HEK293 (cell line): ENCODE results near the gene ITGA2B.
A peak's percentile ranks its signal among the peaks of the same experiment; 100 is the strongest.

Experiments
- CTCF ChIA-PET: fragments of 350-600 bp; formaldehyde crosslinking; extraction: SDS; loops from one replicate; lab custom pipeline; 2021; ENCODE audit warnings: antibody characterized with exemption; lab: Yijun Ruan, JAX
- POLR2A ChIA-PET: fragments of 300-600 bp; formaldehyde crosslinking; extraction: SDS; loops from one replicate; lab custom pipeline; 2020; ENCODE audit warnings: antibody characterized with exemption, inconsistent platforms; lab: Yijun Ruan, JAX
- H3K27ac ChIP-seq: fragments of 200-500 bp; sonication (Bioruptor generic); 2 replicates; pipeline ENCODE4 v1.5.1; 2014; ENCODE audit warnings: low read depth, low read length, control low read depth, inconsistent platforms; ENCODE audit errors: extremely low read depth
- H3K36me3 ChIP-seq, 2 experiments: fragments of 200-500 bp in 1 of 2; sonication (Bioruptor generic) in 1 of 2; 1 replicate in 1 of 2; 2 replicates in 1 of 2; pipeline ENCODE4 v1.5.1; 2014 to 2017; ENCODE audit warnings: inconsistent platforms in 2 of 2, low read length in 2 of 2; ENCODE audit not compliant: control insufficient read depth in 2 of 2, insufficient read depth in 1 of 2
- H3K4me1 ChIP-seq: fragments of 200-500 bp; sonication (Bioruptor generic); 2 replicates; pipeline ENCODE4 v1.5.1; 2014; ENCODE audit warnings: mild to moderate bottlenecking, low read length, inconsistent platforms; ENCODE audit not compliant: control insufficient read depth, insufficient read depth
- H3K4me3 ChIP-seq: 2 replicates; pipeline ENCODE4 v1.5.1; 2011; ENCODE audit warnings: low read depth, mild to moderate bottlenecking, control low read depth, low read length, moderate library complexity
- H3K9me3 ChIP-seq: fragments of 200-500 bp; sonication (Bioruptor generic); 2 replicates; pipeline ENCODE4 v1.5.1; 2014; ENCODE audit warnings: low read depth, low read length, inconsistent platforms; ENCODE audit not compliant: control insufficient read depth, insufficient read depth
- BCL11A ChIP-seq: fragments of 450-650 bp; formaldehyde crosslinking; IDR thresholded peaks from 2 replicates; pipeline ENCODE4 v1.5.1; 2016; ENCODE audit warnings: low read depth, missing biosample characterization, missing genetic modification characterization
- GLIS2 ChIP-seq: fragments of 450-650 bp; formaldehyde crosslinking; IDR thresholded peaks from 2 replicates; pipeline ENCODE4 v1.5.1; 2016; ENCODE audit warnings: missing biosample characterization, missing genetic modification characterization
- HOXD13 ChIP-seq: sonication (generic); formaldehyde crosslinking; IDR thresholded peaks from 2 replicates; pipeline ENCODE4 v1.8.0; 2022; ENCODE audit warnings: missing genetic modification reagents, borderline replicate concordance
- KLF10 ChIP-seq: fragments of 450-650 bp; IDR thresholded peaks from 2 replicates; pipeline ENCODE4 v1.5.1; 2018; ENCODE audit warnings: missing biosample characterization, mild to moderate bottlenecking, missing genetic modification characterization
- KLF9 ChIP-seq: fragments of 450-650 bp; formaldehyde crosslinking; IDR thresholded peaks from 2 replicates; pipeline ENCODE4 v1.5.1; 2016; ENCODE audit warnings: missing biosample characterization, missing genetic modification characterization, low read depth
- MYNN ChIP-seq: fragments of 450-650 bp; formaldehyde crosslinking; IDR thresholded peaks from 2 replicates; pipeline ENCODE4 v1.5.1; 2016; ENCODE audit warnings: missing biosample characterization, missing genetic modification characterization, borderline replicate concordance
- SCRT1 ChIP-seq: fragments of 450-650 bp; formaldehyde crosslinking; IDR thresholded peaks from 2 replicates; pipeline ENCODE4 v1.5.1; 2016; ENCODE audit warnings: missing biosample characterization, missing genetic modification characterization, borderline replicate concordance
- SETDB1 ChIP-seq: IDR thresholded peaks from one replicate; pipeline ENCODE4 v1.6.1; 2017; ENCODE audit warnings: mild to moderate bottlenecking, low read length, moderate library complexity, mixed read lengths; ENCODE audit not compliant: insufficient read length
- ZBTB1 ChIP-seq: fragments of 450-650 bp; formaldehyde crosslinking; IDR thresholded peaks from 2 replicates; pipeline ENCODE4 v1.5.1; 2016; ENCODE audit warnings: missing biosample characterization, missing genetic modification characterization
- ZBTB20 ChIP-seq: fragments of 450-650 bp; formaldehyde crosslinking; IDR thresholded peaks from 2 replicates; pipeline ENCODE4 v1.5.1; 2016; ENCODE audit warnings: missing biosample characterization, missing genetic modification characterization
- ZFHX2 ChIP-seq: fragments of 450-650 bp; formaldehyde crosslinking; conservative IDR thresholded peaks from 2 replicates; pipeline ENCODE4 v1.5.1; 2016; ENCODE audit warnings: missing biosample characterization, missing genetic modification characterization
- ZFP69B ChIP-seq: fragments of 450-650 bp; formaldehyde crosslinking; IDR thresholded peaks from 2 replicates; pipeline ENCODE4 v1.5.1; 2016; ENCODE audit warnings: missing biosample characterization, missing genetic modification characterization
- ZNF121 ChIP-seq: fragments of 450-650 bp; formaldehyde crosslinking; IDR thresholded peaks from 2 replicates; pipeline ENCODE4 v1.5.1; 2016; ENCODE audit warnings: missing biosample characterization, missing genetic modification characterization
- ZNF138 ChIP-seq: fragments of 450-650 bp; formaldehyde crosslinking; IDR thresholded peaks from 2 replicates; pipeline ENCODE4 v1.5.1; 2016; ENCODE audit warnings: missing biosample characterization, missing genetic modification characterization, borderline replicate concordance
- ZNF366 ChIP-seq: fragments of 450-650 bp; formaldehyde crosslinking; conservative IDR thresholded peaks from 2 replicates; pipeline ENCODE4 v1.5.1; 2016; ENCODE audit warnings: missing biosample characterization, missing genetic modification characterization
- ZNF394 ChIP-seq: fragments of 450-650 bp; formaldehyde crosslinking; IDR thresholded peaks from 2 replicates; pipeline ENCODE4 v1.5.1; 2016; ENCODE audit warnings: missing biosample characterization, missing genetic modification characterization, mild to moderate bottlenecking, moderate library complexity, borderline replicate concordance
- ZNF549 ChIP-seq: fragments of 450-650 bp; IDR thresholded peaks from 2 replicates; pipeline ENCODE4 v1.5.1; 2018; ENCODE audit warnings: missing biosample characterization, missing genetic modification characterization, mild to moderate bottlenecking, inconsistent platforms, moderate library complexity
- ZNF561 ChIP-seq: fragments of 450-650 bp; IDR thresholded peaks from 2 replicates; pipeline ENCODE4 v1.5.1; 2018; ENCODE audit warnings: missing biosample characterization, missing genetic modification characterization, borderline replicate concordance
- ZNF600 ChIP-seq: fragments of 450-650 bp; formaldehyde crosslinking; IDR thresholded peaks from 2 replicates; pipeline ENCODE4 v1.5.1; 2016; ENCODE audit warnings: missing biosample characterization, missing genetic modification characterization
- ZNF623 ChIP-seq: fragments of 450-650 bp; formaldehyde crosslinking; IDR thresholded peaks from 2 replicates; pipeline ENCODE4 v1.5.1; 2016; ENCODE audit warnings: missing biosample characterization, missing genetic modification characterization
- ZNF701 ChIP-seq: fragments of 450-650 bp; formaldehyde crosslinking; IDR thresholded peaks from 2 replicates; pipeline ENCODE4 v1.5.1; 2016; ENCODE audit warnings: missing biosample characterization, missing genetic modification characterization
- ZNF768 ChIP-seq: fragments of 450-650 bp; formaldehyde crosslinking; IDR thresholded peaks from 2 replicates; pipeline ENCODE4 v1.5.1; 2018; ENCODE audit warnings: missing biosample characterization, mild to moderate bottlenecking, missing genetic modification characterization
- ZNF785 ChIP-seq: fragments of 450-650 bp; formaldehyde crosslinking; IDR thresholded peaks from 2 replicates; pipeline ENCODE4 v1.5.1; 2016; ENCODE audit warnings: missing biosample characterization, missing genetic modification characterization
- ZNF791 ChIP-seq: fragments of 450-650 bp; formaldehyde crosslinking; IDR thresholded peaks from 2 replicates; pipeline ENCODE4 v1.5.1; 2016; ENCODE audit warnings: missing biosample characterization, missing genetic modification characterization
- ZNF792 ChIP-seq: fragments of 450-650 bp; formaldehyde crosslinking; IDR thresholded peaks from 2 replicates; pipeline ENCODE4 v1.5.1; 2016; ENCODE audit warnings: missing biosample characterization, missing genetic modification characterization
- ZSCAN16 ChIP-seq: fragments of 450-650 bp; formaldehyde crosslinking; IDR thresholded peaks from 2 replicates; pipeline ENCODE4 v1.5.1; 2016; ENCODE audit warnings: missing biosample characterization, missing genetic modification characterization
- TF ChIP-seq, protein P1 (sequence below): fragments of 450-650 bp; formaldehyde crosslinking; IDR thresholded peaks from 2 replicates; pipeline ENCODE4 v1.5.1; 2017; ENCODE audit warnings: missing biosample characterization, mild to moderate bottlenecking, missing genetic modification characterization, moderate library complexity
- TF ChIP-seq, protein P2 (sequence below): fragments of 450-650 bp; formaldehyde crosslinking; IDR thresholded peaks from 2 replicates; pipeline ENCODE4 v1.5.1; 2016; ENCODE audit warnings: missing biosample characterization, missing genetic modification characterization

The ITGA2B gene

DNA sequence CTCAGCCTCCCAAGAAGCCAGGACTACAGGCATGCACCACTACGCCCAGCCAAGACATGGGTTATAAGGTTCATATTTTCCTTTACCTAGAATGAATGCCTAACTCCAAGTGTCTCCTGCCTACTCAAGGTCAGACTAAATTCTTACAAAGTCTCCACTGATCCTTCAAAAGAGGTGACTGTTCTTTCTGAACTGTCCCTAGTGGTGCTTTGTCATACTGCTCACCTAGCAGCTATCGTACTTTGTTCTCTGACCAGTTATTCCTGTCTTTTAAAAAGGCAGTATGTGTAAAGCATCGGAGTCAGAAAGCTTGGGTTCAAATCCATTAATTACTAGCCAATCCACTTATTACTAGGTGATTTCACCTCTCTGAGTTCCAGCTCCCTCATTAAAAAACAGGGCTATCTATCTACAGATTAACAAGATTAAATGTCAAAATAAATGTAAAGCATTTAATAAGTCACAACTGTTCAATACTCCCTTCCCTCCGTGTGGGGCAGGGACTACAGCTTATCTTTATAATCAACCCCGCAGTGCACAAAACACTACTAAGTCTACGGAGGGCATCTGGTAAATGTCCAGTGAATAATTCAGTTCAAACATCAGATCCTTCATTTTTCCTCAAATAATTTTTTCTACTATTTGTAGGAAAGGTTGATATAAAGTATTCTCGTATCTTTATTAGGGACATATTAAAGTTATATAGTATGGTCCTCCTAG lies 20.0 kb upstream of the ITGA2B start (continued):
- TF ChIP-seq ZBTB1 (tag by site-specific recombination) (no peak), KLF10 (no peak), ZNF561 (tag by site-specific recombination) (no peak)

DNA sequence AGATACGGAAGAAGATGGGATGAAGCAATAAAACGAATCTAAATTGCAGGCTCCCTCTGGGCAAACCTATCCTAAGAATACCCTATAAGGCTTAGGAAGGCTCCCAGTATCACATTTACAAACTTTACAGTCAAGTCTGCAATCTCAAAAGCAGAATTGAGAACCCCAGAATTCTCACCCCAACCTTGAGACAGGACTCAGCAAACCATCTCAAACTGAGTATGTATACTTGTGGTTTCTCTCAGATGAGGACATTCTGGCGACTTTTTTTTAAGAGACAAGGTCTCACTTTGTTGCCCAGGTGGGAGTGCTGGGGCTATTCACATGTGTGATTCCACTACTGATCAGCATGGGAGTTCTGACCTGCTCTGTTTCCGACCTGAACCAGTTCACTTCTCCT lies 19.3 kb upstream of the ITGA2B start:
- no peak for TF ChIP-seq SETDB1
- no peak for TF ChIP-seq ZBTB20
- TF ChIP-seq GLIS2 (tag by site-specific recombination), result no peak
- no peak for TF ChIP-seq ZNF394 (tag by site-specific recombination)
- no peak for TF ChIP-seq ZNF792
- TF ChIP-seq ZFP69B, result no peak
- TF ChIP-seq ZNF791 (tag by site-specific recombination), result no peak
- TF ChIP-seq MYNN (tag by site-specific recombination), result no peak
- Histone ChIP-seq H3K9me3 (no peaks in the 10 kb centered on the region), H3K4me1 (no peaks in the 10 kb centered on the region), H3K27ac (no peak overlapping the region), H3K4me3 (no peak overlapping the region), H3K36me3 (peaks cover 22 to 28% of the 10 kb centered on the region in 2 experiments)
- CTCF ChIA-PET, result interaction anchor here (0.6 to 1.9 kb wide), 4 partner anchors 9 to 115 kb away, joined by 4 to 10 read pairs (median 6); no protein-coding TSS in a partner anchor
- POLR2A ChIA-PET, result no interaction called here

DNA sequence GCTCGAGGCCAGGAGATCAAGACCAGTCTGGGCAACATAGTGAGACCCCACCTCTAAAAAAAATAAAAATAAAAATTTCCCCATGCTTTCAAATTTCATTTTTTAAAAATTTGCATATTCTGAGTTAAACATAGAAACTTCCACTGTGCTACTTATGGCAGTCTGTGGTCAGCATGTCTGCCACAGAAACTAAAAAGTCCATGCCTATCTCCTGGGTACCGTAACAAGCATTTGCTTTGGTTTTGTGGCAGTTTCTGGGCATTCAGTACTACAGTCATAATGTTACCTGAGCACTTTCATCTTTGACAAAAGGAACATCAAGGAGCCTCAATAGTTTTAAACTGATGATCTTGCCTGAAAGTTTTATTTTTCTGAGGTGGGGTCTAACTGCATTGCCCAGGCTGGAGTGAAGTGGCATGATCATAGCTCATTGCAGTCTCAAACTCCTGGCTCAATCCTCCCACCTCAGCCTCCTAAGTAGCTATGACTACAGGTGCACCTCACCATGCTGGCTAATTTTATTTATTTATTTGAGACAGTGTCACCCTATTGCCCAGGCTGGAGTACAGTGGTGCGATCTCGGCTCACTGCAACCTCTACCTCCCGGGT lies 13.2 kb upstream of the ITGA2B start:
- H3K9me3 ChIP-seq, result no peaks in the 10 kb centered on the region
- TF ChIP-seq ZNF549 (no peak), ZNF785 (no peak), ZNF366 (tag by site-specific recombination) (no peak), ZNF121 (tag by site-specific recombination) (peak; percentile 27; the same call in 1 of the 2 replicates), HOXD13 (CRISPR knock-in tag) (no peak), ZNF768 (tag by site-specific recombination) (no peak), ZNF600 (tag by site-specific recombination) (no peak), KLF9 (no peak)
- POLR2A ChIA-PET, result interaction anchor here (0.7 kb wide), 1 partner anchor 749 kb away, joined by 5 read pairs; no protein-coding TSS in a partner anchor
- peaks cover 44 to 74% of the 10 kb centered on the region in 2 experiments for H3K36me3 ChIP-seq
- no peak overlapping the region for H3K27ac ChIP-seq
- CTCF ChIA-PET, result interaction anchor here (2.7 kb wide), 1 partner anchor 120 kb away, joined by 14 read pairs; no protein-coding TSS in a partner anchor
- no peak overlapping the region for H3K4me3 ChIP-seq
- H3K4me1 ChIP-seq, result no peaks in the 10 kb centered on the region

DNA sequence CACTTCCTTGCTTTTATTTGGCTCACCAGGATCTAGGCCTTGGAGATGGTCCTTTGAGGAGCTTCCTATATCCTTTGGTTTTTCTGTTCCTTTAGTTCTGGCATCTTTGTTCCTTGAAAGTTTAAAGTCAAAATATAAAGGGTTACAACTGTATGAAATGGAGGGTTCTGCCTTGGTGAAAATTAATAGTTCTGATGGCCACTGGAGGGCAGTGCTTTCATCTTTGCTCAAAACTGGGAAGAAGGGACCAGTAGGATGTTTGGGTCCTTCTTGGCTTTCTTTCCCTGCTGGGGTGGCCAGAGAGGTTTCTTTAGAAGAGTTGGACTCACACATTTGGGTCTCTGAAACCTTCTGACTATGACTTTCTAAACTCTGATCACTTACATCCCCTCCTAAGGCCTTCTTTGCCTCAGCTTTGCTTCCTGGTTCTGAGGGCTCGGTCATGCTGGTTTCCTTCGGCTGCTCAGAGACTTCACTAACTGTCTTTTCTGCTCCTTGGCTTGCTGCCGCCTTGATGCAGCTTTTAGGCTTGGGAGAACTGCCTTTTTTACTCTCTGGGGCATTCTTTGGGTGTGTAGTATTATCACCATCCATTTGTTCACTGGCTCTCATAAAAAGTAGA lies 10.9 kb upstream of the ITGA2B start:
- CTCF ChIA-PET, result interaction anchor here (0.6 to 2.7 kb wide), 24 partner anchors 9 to 243 kb away, joined by 3 to 14 read pairs (median 4); partner anchors contain the start of gene ITGA2B
- TF ChIP-seq ZFHX2 (tag by site-specific recombination) (no peak), BCL11A (no peak), SETDB1 (no peak), ZSCAN16 (no peak), ZNF138 (tag by site-specific recombination) (no peak), ZNF701 (tag by site-specific recombination) (no peak), SCRT1 (no peak), ZNF623 (tag by site-specific recombination) (no peak)
- TF ChIP-seq, protein P1, sequence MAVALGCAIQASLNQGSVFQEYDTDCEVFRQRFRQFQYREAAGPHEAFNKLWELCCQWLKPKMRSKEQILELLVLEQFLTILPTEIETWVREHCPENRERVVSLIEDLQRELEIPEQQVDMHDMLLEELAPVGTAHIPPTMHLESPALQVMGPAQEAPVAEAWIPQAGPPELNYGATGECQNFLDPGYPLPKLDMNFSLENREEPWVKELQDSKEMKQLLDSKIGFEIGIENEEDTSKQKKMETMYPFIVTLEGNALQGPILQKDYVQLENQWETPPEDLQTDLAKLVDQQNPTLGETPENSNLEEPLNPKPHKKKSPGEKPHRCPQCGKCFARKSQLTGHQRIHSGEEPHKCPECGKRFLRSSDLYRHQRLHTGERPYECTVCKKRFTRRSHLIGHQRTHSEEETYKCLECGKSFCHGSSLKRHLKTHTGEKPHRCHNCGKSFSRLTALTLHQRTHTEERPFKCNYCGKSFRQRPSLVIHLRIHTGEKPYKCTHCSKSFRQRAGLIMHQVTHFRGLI (tag by site-specific recombination), result no peak
- TF ChIP-seq, protein P2, sequence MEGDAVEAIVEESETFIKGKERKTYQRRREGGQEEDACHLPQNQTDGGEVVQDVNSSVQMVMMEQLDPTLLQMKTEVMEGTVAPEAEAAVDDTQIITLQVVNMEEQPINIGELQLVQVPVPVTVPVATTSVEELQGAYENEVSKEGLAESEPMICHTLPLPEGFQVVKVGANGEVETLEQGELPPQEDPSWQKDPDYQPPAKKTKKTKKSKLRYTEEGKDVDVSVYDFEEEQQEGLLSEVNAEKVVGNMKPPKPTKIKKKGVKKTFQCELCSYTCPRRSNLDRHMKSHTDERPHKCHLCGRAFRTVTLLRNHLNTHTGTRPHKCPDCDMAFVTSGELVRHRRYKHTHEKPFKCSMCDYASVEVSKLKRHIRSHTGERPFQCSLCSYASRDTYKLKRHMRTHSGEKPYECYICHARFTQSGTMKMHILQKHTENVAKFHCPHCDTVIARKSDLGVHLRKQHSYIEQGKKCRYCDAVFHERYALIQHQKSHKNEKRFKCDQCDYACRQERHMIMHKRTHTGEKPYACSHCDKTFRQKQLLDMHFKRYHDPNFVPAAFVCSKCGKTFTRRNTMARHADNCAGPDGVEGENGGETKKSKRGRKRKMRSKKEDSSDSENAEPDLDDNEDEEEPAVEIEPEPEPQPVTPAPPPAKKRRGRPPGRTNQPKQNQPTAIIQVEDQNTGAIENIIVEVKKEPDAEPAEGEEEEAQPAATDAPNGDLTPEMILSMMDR (tag by site-specific recombination), result no peak

More for the DNA sequence above, 10.9 kb upstream of the ITGA2B start:
- Histone ChIP-seq H3K9me3 (no peaks in the 10 kb centered on the region), H3K4me3 (no peak overlapping the region), H3K4me1 (no peaks in the 10 kb centered on the region), H3K27ac (no peak overlapping the region), H3K36me3 (peaks cover 48 to 82% of the 10 kb centered on the region in 2 experiments)
- POLR2A ChIA-PET, result no interaction called here
